Pancreas (tissue), 10 donors: ENCODE results near the gene RNU2-1. TPM values are rescaled to one million over a fixed set of nuclear protein-coding genes. Genes with fewer than 3 reads are reported as not detected.
"Not testable (repeated sequence)": the region's sequence is repeated elsewhere in the genome, so short reads cannot be mapped to it uniquely, and the experiment has no call there.

ENCODE experiments used
- ATAC-seq, 4 donors: fragments of 200-7000 bp; cut with Tn5 transposase; one replicate each; pipeline versions ENCODE4 v1.8.0 to v1.9.1; 2020; ENCODE audit warnings: mild to moderate bottlenecking in 4 of 4, moderate library complexity in 4 of 4
- DNase-seq, 6 donors: peaks; one replicate each; pipeline ENCODE4 v3.0.0-alpha.2; 2020
- FAIRE-seq: peaks from 2 replicates; lab custom pipeline; 2012; peaks lifted over from hg19 to GRCh38; lab: Jason Lieb, UNC
- H3K27ac ChIP-seq, 4 donors: fragments of 200-600 bp; sonication (generic); 1 replicate in 3 of 4; 2 replicates in 1 of 4; pipeline versions ENCODE4 v1.5.0 to v1.8.0; 2020
- H3K27me3 ChIP-seq, 4 donors: fragments of 200-600 bp; one replicate each; pipeline ENCODE4 v1.8.0; 2021
- H3K36me3 ChIP-seq, 3 donors: fragments of 200-600 bp; sonication (generic) in 1 of 3; one replicate each; pipeline versions ENCODE4 v1.5.0 to v1.8.0; 2020 to 2021
- H3K4me1 ChIP-seq, 3 donors: fragments of 200-600 bp; one replicate each; pipeline ENCODE4 v1.8.0; 2021
- H3K4me3 ChIP-seq, 4 donors: fragments of 200-600 bp; sonication (generic) in 2 of 4; one replicate each; pipeline versions ENCODE4 v1.5.0 to v1.8.0; 2020 to 2021
- H3K9me3 ChIP-seq, 4 donors: fragments of 200-600 bp; one replicate each; pipeline ENCODE4 v1.8.0; 2021
- CTCF ChIP-seq, 4 donors: fragments of 200-600 bp; sonication (generic) in 3 of 4; IDR thresholded peaks; one replicate each; pipeline versions ENCODE4 v1.5.0 to v1.8.0; 2021; ENCODE audit warnings: antibody characterized with exemption in 4 of 4
- WGBS, 2 donors: extraction: QIAGEN DNeasy Blood & Tissue Kit; methylation state at CpG; one replicate each; pipeline ENCODE4 v1.1.7; 2013; 5-methylcytosine and 5-hydroxymethylcytosine counted together
- intact Hi-C, 3 donors: fragments of 100-400 bp; cut with DNase I; formaldehyde crosslinking; loops; one replicate each; pipeline versions ENCODE4 v1.11.1 to v1.14.2; 2022
- polyA plus RNA-seq, 2 donors: library from polyadenylated mRNA; stranded (reverse); fragments of 200-250 nt; gene quantifications; one replicate each; pipeline ENCODE4 v1.2.3, GENCODE V29; 2013
- total RNA-seq, 6 donors: library from RNA; stranded (reverse); fragmentation: NEBNext Ultra II Directional in 4 of 6; extraction: Animal tissue kit (Norgen Biotek cat#: 25700) in 4 of 6; gene quantifications; one replicate each; pipeline versions ENCODE4 v1.2.1 to v1.2.4, GENCODE V29; 2021 to 2023
- donor health status: healthy with polysubstance abuse.
- donor health status: DM: no; HTN: no; CAD: no; lungs with moderate emphysema.
- donor health status: DM: no; HTN: no; CAD: no.
- donor health status: control.
- donor health status: control.
- donor health status: Bipolar disorder and iron deficiency.
- donor health status: DM: yes; HTN: yes; CAD: no.
- donor health status: DM: no; HTN: no; CAD: no.
- donor health status: DM: no; HTN: no; CAD: no.
- donor health status: DM: yes; HTN: yes; CAD: no.

The RNU2-1 gene
- total and polyA plus RNA-seq, 8 donors, result 653 to 5,015 (median 2,487) TPM; not detected in 2

GRCh38 chr17:43199633-43200032 lies 34.1 kb downstream of the RNU2-1 start:
- Histone ChIP-seq H3K4me1 (no peaks in the 10 kb centered on the region), H3K27me3 (no peaks in the 10 kb centered on the region), H3K27ac (no peak overlapping the region), H3K9me3 (no peaks in the 10 kb centered on the region), H3K36me3 (peaks cover 3 to 97% (median 82%) of the 10 kb centered on the region in 3 donors), H3K4me3 (no peak overlapping the region)
- no peak for TF ChIP-seq CTCF (IDR thresholded peaks at IDR 0.05)
- intact Hi-C loops, result no loop called here
- DNase-seq (no peak), ATAC-seq (no peak), FAIRE-seq (no peak)
- 91 to 93% methylated on average over 2 of the region's 2 CpGs for WGBS, 2 donors

GRCh38 chr17:43193251-43193650 lies 40.5 kb downstream of the RNU2-1 start:
- TF ChIP-seq CTCF (IDR thresholded peaks at IDR 0.05), result no peak
- peaks cover 9 to 99% (median 72%) of the 10 kb centered on the region in 3 donors for H3K36me3 ChIP-seq
- no peak overlapping the region for H3K4me3 ChIP-seq
- 86 to 94% methylated on average over 5 of the region's 5 CpGs for WGBS, 2 donors
- H3K4me1 ChIP-seq, result no peaks in the 10 kb centered on the region
- intact Hi-C loops, result no loop called here
- no peaks in the 10 kb centered on the region for H3K27me3 ChIP-seq
- H3K9me3 ChIP-seq, result no peaks in the 10 kb centered on the region
- H3K27ac ChIP-seq, result no peak overlapping the region
- ATAC-seq (no peak), DNase-seq (no peak), FAIRE-seq (no peak)

- not testable (repeated sequence) for ATAC-seq, DNase-seq
Observed at GRCh38 chr17:43186656-43187055, 47.1 kb downstream of the RNU2-1 start.

DNA sequence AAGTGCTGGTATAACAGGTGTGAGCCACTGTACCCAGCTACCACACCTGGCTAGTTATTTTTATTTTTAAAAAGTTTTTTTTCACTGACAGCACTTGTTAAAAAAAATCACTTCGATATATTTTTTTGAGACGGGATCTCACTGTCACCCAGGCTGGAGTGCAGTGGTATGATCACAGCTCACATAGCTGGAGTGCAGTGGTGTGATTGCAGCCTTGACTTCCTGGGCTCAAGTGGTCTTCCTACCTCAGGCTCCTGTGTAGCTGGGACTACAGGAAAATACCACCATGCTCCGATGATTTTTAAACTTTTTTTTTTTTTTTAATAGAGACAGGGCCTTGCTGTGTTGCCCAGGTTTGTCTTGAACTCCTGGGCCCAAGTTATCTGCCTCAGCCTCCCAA lies 49.9 kb downstream of the RNU2-1 start:
- H3K36me3 ChIP-seq, result peaks cover 12 to 73% (median 13%) of the 10 kb centered on the region in 3 donors
- FAIRE-seq (no peak), ATAC-seq (no peak), DNase-seq (no peak)
- no peak for TF ChIP-seq CTCF (IDR thresholded peaks at IDR 0.05)
- H3K4me1 ChIP-seq, result no peaks in the 10 kb centered on the region
- H3K27me3 ChIP-seq, result no peaks in the 10 kb centered on the region
- H3K9me3 ChIP-seq, result no peaks in the 10 kb centered on the region
- intact Hi-C loops, result no loop called here
- no peak overlapping the region for H3K4me3 ChIP-seq
- H3K27ac ChIP-seq, result no peak overlapping the region
- WGBS, 2 donors, result 91 to 95% methylated on average over 3 of the region's 3 CpGs

More at GRCh38 chr17:43186656-43187055, 47.1 kb downstream of the RNU2-1 start:
- H3K36me3 ChIP-seq, result peaks cover 4 to 75% (median 23%) of the 10 kb centered on the region in 3 donors
- FAIRE-seq, H3K27ac ChIP-seq, H3K4me1 ChIP-seq, H3K27me3 ChIP-seq, intact Hi-C loops, H3K4me3 ChIP-seq, H3K9me3 ChIP-seq: not testable (repeated sequence)
- 93 to 94% methylated on average over 5 of the region's 5 CpGs for WGBS, 2 donors

Other genes starting within 250 kb of the RNU2-1 start
- gene RPL27, start 235.6 kb downstream of the RNU2-1 start, total RNA-seq, result 100 to 1,000 TPM; 284 to 613 (median 489) TPM
- 1,000 to 10,000 TPM; 1,179 to 1,185 TPM for gene RPL27, start 235.6 kb downstream of the RNU2-1 start, polyA plus RNA-seq
- gene IFI35, start 227.2 kb downstream of the RNU2-1 start, total RNA-seq, result 10 to 100 TPM in 2 of 6 donors, 1 to 10 TPM in 4; 6.0 to 19.9 (median 7.7) TPM
- gene IFI35, start 227.2 kb downstream of the RNU2-1 start, polyA plus RNA-seq, result 10 to 100 TPM; 20.2 to 23.9 TPM
- 100 to 1,000 TPM in 1 of 6 donors, 10 to 100 TPM in 5; 65.8 to 132 (median 80.5) TPM for gene VAT1, start 211.6 kb downstream of the RNU2-1 start, total RNA-seq
- gene VAT1, start 211.6 kb downstream of the RNU2-1 start, polyA plus RNA-seq, result 10 to 100 TPM; 47.9 to 51.8 TPM
- under 1 TPM; 0.22 to 0.71 (median 0.57) TPM for gene RND2, start 208.7 kb downstream of the RNU2-1 start, total RNA-seq
- gene RND2, start 208.7 kb downstream of the RNU2-1 start, polyA plus RNA-seq, result 1 to 10 TPM in 1 of 2 donors, under 1 TPM in 1; 0.46 to 1.1 TPM
- gene BRCA1, start 108.6 kb downstream of the RNU2-1 start, total RNA-seq, result 1 to 10 TPM; 1.1 to 4.6 (median 2.5) TPM
- 1 to 10 TPM; 1.4 to 2.6 TPM for gene BRCA1, start 108.6 kb downstream of the RNU2-1 start, polyA plus RNA-seq
- 10 to 100 TPM; 26.0 to 54.0 (median 33.7) TPM for gene NBR1, start 62.8 kb downstream of the RNU2-1 start, total RNA-seq
- gene NBR1, start 62.8 kb downstream of the RNU2-1 start, polyA plus RNA-seq, result 10 to 100 TPM; 15.5 to 27.4 TPM
- 1 to 10 TPM; 2.6 to 7.9 (median 4.4) TPM for gene TMEM106A, start 22.1 kb downstream of the RNU2-1 start, total RNA-seq
- 1 to 10 TPM; 1.4 to 6.8 TPM for gene TMEM106A, start 22.1 kb downstream of the RNU2-1 start, polyA plus RNA-seq
- under 1 TPM in 1 of 6 donors, not detected in 5; 0.51 TPM for gene CCDC200, start 5.4 kb downstream of the RNU2-1 start, total RNA-seq
- gene CCDC200, start 5.4 kb downstream of the RNU2-1 start, polyA plus RNA-seq, result under 1 TPM; 0.26 to 0.80 TPM
- 1 to 10 TPM; 1.2 to 2.6 (median 1.5) TPM for gene ARL4D, start 165.0 kb upstream of the RNU2-1 start, total RNA-seq
- 1 to 10 TPM; 2.1 to 3.9 TPM for gene ARL4D, start 165.0 kb upstream of the RNU2-1 start, polyA plus RNA-seq
- gene DHX8, start 250.0 kb upstream of the RNU2-1 start, total RNA-seq, result 10 to 100 TPM; 11.0 to 26.0 (median 16.8) TPM
- 10 to 100 TPM; 13.2 to 18.9 TPM for gene DHX8, start 250.0 kb upstream of the RNU2-1 start, polyA plus RNA-seq